ENCODE measurements around the gene ADGRL3.

ADGRL3 gene

DNA sequence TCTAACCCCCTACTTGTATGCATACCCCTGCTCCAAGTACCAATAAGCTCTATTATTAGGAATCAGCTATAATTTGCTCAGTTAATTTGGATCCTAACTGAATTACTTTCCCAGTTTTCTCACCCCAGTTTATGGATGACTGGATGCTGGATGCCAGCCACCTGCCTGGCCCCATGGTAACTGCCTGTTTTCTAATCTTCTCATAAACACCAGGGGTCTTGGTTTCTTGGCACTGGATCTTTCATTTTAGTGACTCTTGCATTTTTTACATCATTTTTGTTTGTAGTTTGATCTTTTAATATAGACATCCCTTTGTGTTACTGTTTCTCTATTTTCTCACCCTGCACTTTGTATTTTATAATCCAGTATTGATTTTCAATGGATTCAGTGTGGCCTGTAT is 246.8 kb downstream of the ADGRL3 start:
- Histone ChIP-seq H3K4me2 (ENCODE audit: low read length) (no peak overlapping the region), H3K27ac (ENCODE audit: low read length) (no peak overlapping the region), H3K4me3 (ENCODE audit: low read length) (no peak overlapping the region), H3K9me3 (ENCODE audit: insufficient read depth, low read length) (no peaks in the 10 kb centered on the region), H3K27me3 (ENCODE audit: low read depth, low read length) (no peaks in the 10 kb centered on the region), H2AFZ (ENCODE audit: low read depth, low read length) (no peak overlapping the region), H4K20me1 (ENCODE audit: insufficient read depth, low read length) (no peaks in the 10 kb centered on the region), H3K9ac (ENCODE audit: low read length) (no peak overlapping the region), H3K36me3 (replicated peaks; ENCODE audit: low read depth, low read length) (no peaks in the 10 kb centered on the region), H3K79me2 (ENCODE audit: low read length) (no peaks in the 10 kb centered on the region), H3K4me1 (ENCODE audit: low read length) (no peaks in the 10 kb centered on the region)
- TF ChIP-seq, protein P1, sequence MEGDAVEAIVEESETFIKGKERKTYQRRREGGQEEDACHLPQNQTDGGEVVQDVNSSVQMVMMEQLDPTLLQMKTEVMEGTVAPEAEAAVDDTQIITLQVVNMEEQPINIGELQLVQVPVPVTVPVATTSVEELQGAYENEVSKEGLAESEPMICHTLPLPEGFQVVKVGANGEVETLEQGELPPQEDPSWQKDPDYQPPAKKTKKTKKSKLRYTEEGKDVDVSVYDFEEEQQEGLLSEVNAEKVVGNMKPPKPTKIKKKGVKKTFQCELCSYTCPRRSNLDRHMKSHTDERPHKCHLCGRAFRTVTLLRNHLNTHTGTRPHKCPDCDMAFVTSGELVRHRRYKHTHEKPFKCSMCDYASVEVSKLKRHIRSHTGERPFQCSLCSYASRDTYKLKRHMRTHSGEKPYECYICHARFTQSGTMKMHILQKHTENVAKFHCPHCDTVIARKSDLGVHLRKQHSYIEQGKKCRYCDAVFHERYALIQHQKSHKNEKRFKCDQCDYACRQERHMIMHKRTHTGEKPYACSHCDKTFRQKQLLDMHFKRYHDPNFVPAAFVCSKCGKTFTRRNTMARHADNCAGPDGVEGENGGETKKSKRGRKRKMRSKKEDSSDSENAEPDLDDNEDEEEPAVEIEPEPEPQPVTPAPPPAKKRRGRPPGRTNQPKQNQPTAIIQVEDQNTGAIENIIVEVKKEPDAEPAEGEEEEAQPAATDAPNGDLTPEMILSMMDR (IDR thresholded peaks at IDR 0.05; ENCODE audit: low read depth, low read length), result no peak
- TF ChIP-seq EZH2phosphoT487 (IDR thresholded peaks at IDR 0.05; ENCODE audit: low read depth), result no peak

DNA sequence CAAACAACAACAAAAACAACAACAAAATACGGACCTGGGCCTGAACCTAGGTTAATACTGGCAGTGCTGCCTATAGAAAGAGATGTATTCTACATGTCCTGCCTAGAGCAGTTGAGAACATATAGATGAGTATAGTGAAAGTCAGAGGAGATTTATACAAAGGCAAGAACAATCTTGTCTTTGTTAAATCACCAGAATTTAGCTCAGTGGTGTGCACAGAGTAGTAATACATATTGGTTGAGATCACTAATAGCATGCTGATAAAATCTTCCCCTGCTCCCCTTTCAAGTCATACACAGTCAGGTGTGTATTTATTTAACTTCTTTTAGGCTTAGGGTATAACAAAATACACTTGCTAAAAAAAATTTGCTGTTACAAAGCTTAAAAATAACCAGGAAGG is 247.8 kb downstream of the ADGRL3 start:
- Histone ChIP-seq H3K4me1 (ENCODE audit: low read length) (no peaks in the 10 kb centered on the region), H3K36me3 (replicated peaks; ENCODE audit: low read depth, low read length) (no peaks in the 10 kb centered on the region), H2AFZ (ENCODE audit: low read depth, low read length) (no peak overlapping the region), H3K79me2 (ENCODE audit: low read length) (no peaks in the 10 kb centered on the region), H4K20me1 (ENCODE audit: insufficient read depth, low read length) (no peaks in the 10 kb centered on the region), H3K9ac (ENCODE audit: low read length) (no peak overlapping the region), H3K27ac (ENCODE audit: low read length) (no peak overlapping the region), H3K9me3 (ENCODE audit: insufficient read depth, low read length) (no peaks in the 10 kb centered on the region), H3K4me3 (ENCODE audit: low read length) (no peak overlapping the region), H3K4me2 (ENCODE audit: low read length) (no peak overlapping the region), H3K27me3 (ENCODE audit: low read depth, low read length) (no peaks in the 10 kb centered on the region)
- no peak for TF ChIP-seq EZH2phosphoT487 (IDR thresholded peaks at IDR 0.05; ENCODE audit: low read depth)
- TF ChIP-seq, protein P1 (IDR thresholded peaks at IDR 0.05; ENCODE audit: low read depth, low read length), result no peak

DNA sequence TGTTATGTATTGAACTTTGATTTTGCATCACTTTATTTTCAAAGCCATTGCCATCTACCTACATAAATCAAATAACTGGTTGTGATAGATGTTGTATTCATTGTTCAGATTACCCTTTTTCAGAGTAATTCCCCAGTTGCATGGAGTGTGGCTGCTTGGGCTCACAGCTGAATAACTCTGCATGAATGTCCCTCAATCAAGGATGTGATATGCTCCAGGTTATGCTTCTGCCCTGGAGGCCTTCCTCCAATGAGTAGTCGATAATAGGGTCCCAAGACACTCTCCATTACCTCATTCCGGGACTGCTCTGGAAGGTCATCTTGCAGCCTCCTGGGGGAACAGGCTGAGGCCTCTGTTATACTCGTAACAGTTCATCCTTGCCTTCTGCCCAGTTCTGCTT is 251.8 kb downstream of the ADGRL3 start:
- Histone ChIP-seq H3K9me3 (ENCODE audit: insufficient read depth, low read length) (no peaks in the 10 kb centered on the region), H3K4me1 (ENCODE audit: low read length) (no peaks in the 10 kb centered on the region), H2AFZ (ENCODE audit: low read depth, low read length) (no peak overlapping the region), H3K4me3 (ENCODE audit: low read length) (no peak overlapping the region), H3K27ac (ENCODE audit: low read length) (no peak overlapping the region), H4K20me1 (ENCODE audit: insufficient read depth, low read length) (no peaks in the 10 kb centered on the region), H3K36me3 (replicated peaks; ENCODE audit: low read depth, low read length) (no peaks in the 10 kb centered on the region), H3K79me2 (ENCODE audit: low read length) (no peaks in the 10 kb centered on the region), H3K9ac (ENCODE audit: low read length) (no peak overlapping the region), H3K27me3 (ENCODE audit: low read depth, low read length) (no peaks in the 10 kb centered on the region), H3K4me2 (ENCODE audit: low read length) (no peak overlapping the region)
- TF ChIP-seq EZH2phosphoT487 (IDR thresholded peaks at IDR 0.05; ENCODE audit: low read depth), result no peak
- TF ChIP-seq, protein P1 (IDR thresholded peaks at IDR 0.05; ENCODE audit: low read depth, low read length), result no peak

DNA sequence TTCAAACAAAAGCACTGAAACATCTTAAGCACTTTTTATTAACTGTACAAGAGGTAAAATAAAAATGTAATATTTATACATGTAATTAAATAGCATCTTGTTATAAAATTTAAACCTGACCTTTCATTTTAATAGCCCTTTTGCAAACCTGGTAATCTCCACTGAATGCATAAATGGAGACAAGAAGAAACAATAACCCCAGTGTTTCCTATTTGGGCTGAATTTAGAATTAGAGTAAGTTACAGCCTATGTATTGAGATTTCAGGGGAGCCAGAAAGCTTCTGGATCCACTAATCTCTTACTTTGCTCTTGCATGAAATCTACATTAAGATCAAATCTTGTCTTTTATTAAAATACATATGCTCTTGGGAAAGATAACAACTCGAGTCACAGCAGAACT is 261.8 kb downstream of the ADGRL3 start:
- Histone ChIP-seq H2AFZ (ENCODE audit: low read depth, low read length) (no peak overlapping the region), H3K27ac (ENCODE audit: low read length) (no peak overlapping the region), H3K27me3 (ENCODE audit: low read depth, low read length) (no peaks in the 10 kb centered on the region), H3K4me1 (ENCODE audit: low read length) (no peaks in the 10 kb centered on the region), H3K4me3 (ENCODE audit: low read length) (no peak overlapping the region), H3K9ac (ENCODE audit: low read length) (no peak overlapping the region), H3K36me3 (replicated peaks; ENCODE audit: low read depth, low read length) (no peaks in the 10 kb centered on the region), H3K79me2 (ENCODE audit: low read length) (no peaks in the 10 kb centered on the region), H4K20me1 (ENCODE audit: insufficient read depth, low read length) (no peaks in the 10 kb centered on the region), H3K9me3 (ENCODE audit: insufficient read depth, low read length) (no peaks in the 10 kb centered on the region), H3K4me2 (ENCODE audit: low read length) (no peak overlapping the region)
- TF ChIP-seq, protein P1 (IDR thresholded peaks at IDR 0.05; ENCODE audit: low read depth, low read length), result no peak
- TF ChIP-seq EZH2phosphoT487 (IDR thresholded peaks at IDR 0.05; ENCODE audit: low read depth), result no peak

All from OCI-LY3 (cell line).